Measurements from ENCODE around the gene NMNAT3.

The NMNAT3 gene

GRCh38 chr3:139675327-139675726 is 2.4 kb downstream of the NMNAT3 start:
- no peak for DNase-seq (ENCODE audit: low read depth in 1 of 2, low spot score in 1 of 2)

GRCh38 chr3:139674571-139675260 is 3.1 kb downstream of the NMNAT3 start:
- DNase-seq (ENCODE audit: low read depth in 1 of 2, low spot score in 1 of 2), result no peak

GRCh38 chr3:139672884-139673283 is 4.9 kb downstream of the NMNAT3 start:
- DNase-seq (ENCODE audit: low read depth in 1 of 2, low spot score in 1 of 2), result no peak

- DNase-seq (ENCODE audit: low read depth in 1 of 2, low spot score in 1 of 2), result no peak
Measured at GRCh38 chr3:139671863-139672646, 5.7 kb downstream of the NMNAT3 start.

- no peak for DNase-seq (ENCODE audit: low read depth in 1 of 2, low spot score in 1 of 2)
Measured at GRCh38 chr3:139671107-139671506, 6.7 kb downstream of the NMNAT3 start.

GRCh38 chr3:139670196-139670595 is 7.6 kb downstream of the NMNAT3 start:
- DNase-seq (ENCODE audit: low read depth in 1 of 2, low spot score in 1 of 2), result no peak

GRCh38 chr3:139668332-139668731 is 9.4 kb downstream of the NMNAT3 start:
- DNase-seq (ENCODE audit: low read depth in 1 of 2, low spot score in 1 of 2), result no peak

GRCh38 chr3:139664958-139665357 is 12.8 kb downstream of the NMNAT3 start:
- no peak for DNase-seq (ENCODE audit: low read depth in 1 of 2, low spot score in 1 of 2)

GRCh38 chr3:139660269-139660668 is 17.5 kb downstream of the NMNAT3 start:
- no peak for DNase-seq (ENCODE audit: low read depth in 1 of 2, low spot score in 1 of 2)

- no peak for DNase-seq (ENCODE audit: low read depth in 1 of 2, low spot score in 1 of 2)
Measured at GRCh38 chr3:139659511-139659910, 18.3 kb downstream of the NMNAT3 start.

- DNase-seq (ENCODE audit: low read depth in 1 of 2, low spot score in 1 of 2), result no peak
Measured at GRCh38 chr3:139657936-139658335, 19.8 kb downstream of the NMNAT3 start.

GRCh38 chr3:139657434-139657833 is 20.3 kb downstream of the NMNAT3 start:
- no peak for DNase-seq (ENCODE audit: low read depth in 1 of 2, low spot score in 1 of 2)

GRCh38 chr3:139655909-139656595 is 21.7 kb downstream of the NMNAT3 start:
- no peak for DNase-seq (ENCODE audit: low read depth in 1 of 2, low spot score in 1 of 2)

- no peak for DNase-seq (ENCODE audit: low read depth in 1 of 2, low spot score in 1 of 2)
Measured at GRCh38 chr3:139654637-139655365, 23.0 kb downstream of the NMNAT3 start.

- no peak for DNase-seq (ENCODE audit: low read depth in 1 of 2, low spot score in 1 of 2)
Measured at GRCh38 chr3:139653582-139653981, 24.2 kb downstream of the NMNAT3 start.

- DNase-seq (ENCODE audit: low read depth in 1 of 2, low spot score in 1 of 2), result no peak
Measured at GRCh38 chr3:139652561-139652960, 25.2 kb downstream of the NMNAT3 start.

GRCh38 chr3:139647866-139648435 is 29.8 kb downstream of the NMNAT3 start:
- DNase-seq (ENCODE audit: low read depth in 1 of 2, low spot score in 1 of 2), result no peak

- no peak for DNase-seq (ENCODE audit: low read depth in 1 of 2, low spot score in 1 of 2)
Measured at GRCh38 chr3:139646512-139646911, 31.3 kb downstream of the NMNAT3 start.

- no peak for DNase-seq (ENCODE audit: low read depth in 1 of 2, low spot score in 1 of 2)
Measured at GRCh38 chr3:139642996-139643395, 34.8 kb downstream of the NMNAT3 start.

GRCh38 chr3:139640456-139640855 is 37.3 kb downstream of the NMNAT3 start:
- DNase-seq (ENCODE audit: low read depth in 1 of 2, low spot score in 1 of 2), result no peak

GRCh38 chr3:139639662-139640061 is 38.1 kb downstream of the NMNAT3 start:
- no peak for DNase-seq (ENCODE audit: low read depth in 1 of 2, low spot score in 1 of 2)

Data from activated CD4-positive, alpha-beta T cell treated with anti-CD3 and anti-CD28 coated beads, Interleukin-2, amount 50 U/mL, for 24 hours (primary cell).